ENCODE measurements around the gene ERBB4.

Gene ERBB4

DNA sequence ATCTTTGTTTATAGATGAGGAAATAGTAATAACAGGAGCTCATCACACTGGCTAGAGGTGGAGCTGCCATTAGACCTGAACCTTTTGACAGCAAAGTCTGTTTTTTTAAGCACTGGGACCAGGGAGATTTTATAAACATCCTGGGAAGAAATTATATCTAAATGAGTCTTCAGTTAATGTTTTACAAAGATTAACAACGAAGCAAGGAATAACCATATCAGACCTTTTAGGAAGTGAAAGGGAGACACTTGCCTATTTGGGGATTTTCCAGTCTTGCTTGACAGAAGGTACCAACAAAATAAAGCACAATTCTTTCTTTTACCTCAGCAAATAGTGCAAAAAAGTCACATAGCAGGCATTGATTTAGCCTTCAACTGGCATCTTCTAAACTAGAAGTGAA lies 1205.2 kb downstream of the ERBB4 start:
- Histone ChIP-seq H3K4me1 (ENCODE audit: insufficient read depth, low read length, poor library complexity, severe bottlenecking) (peaks cover 6% of the 10 kb centered on the region), H3K79me2 (ENCODE audit: insufficient read depth, low read length) (no peaks in the 10 kb centered on the region), H3K4me3 (ENCODE audit: low read length, poor library complexity, severe bottlenecking) (no peak overlapping the region), H3K27me3 (ENCODE audit: insufficient read depth, low read length, poor library complexity, severe bottlenecking) (no peaks in the 10 kb centered on the region), H3K9me2 (replicated peaks; ENCODE audit: low read depth, low read length) (no peaks in the 10 kb centered on the region), H3K36me3 (ENCODE audit: insufficient read depth, low read length) (no peaks in the 10 kb centered on the region), H3K9me3 (ENCODE audit: insufficient read depth, low read depth, low read length) (no peaks in the 10 kb centered on the region), H4K20me1 (ENCODE audit: insufficient read depth, low read length, poor library complexity, severe bottlenecking) (no peaks in the 10 kb centered on the region), H2AFZ (ENCODE audit: low read length) (no peak overlapping the region), H3K4me2 (ENCODE audit: low read depth, low read length, poor library complexity, severe bottlenecking) (no peak overlapping the region), H3F3A (ENCODE audit: low read depth) (no peaks in the 10 kb centered on the region), H3K9ac (ENCODE audit: low read depth, low read length, poor library complexity, severe bottlenecking) (no peak overlapping the region)
- TF ChIP-seq EZH2phosphoT487 (IDR thresholded peaks at IDR 0.05; ENCODE audit: borderline replicate concordance): no peak
- TF ChIP-seq, protein P1, sequence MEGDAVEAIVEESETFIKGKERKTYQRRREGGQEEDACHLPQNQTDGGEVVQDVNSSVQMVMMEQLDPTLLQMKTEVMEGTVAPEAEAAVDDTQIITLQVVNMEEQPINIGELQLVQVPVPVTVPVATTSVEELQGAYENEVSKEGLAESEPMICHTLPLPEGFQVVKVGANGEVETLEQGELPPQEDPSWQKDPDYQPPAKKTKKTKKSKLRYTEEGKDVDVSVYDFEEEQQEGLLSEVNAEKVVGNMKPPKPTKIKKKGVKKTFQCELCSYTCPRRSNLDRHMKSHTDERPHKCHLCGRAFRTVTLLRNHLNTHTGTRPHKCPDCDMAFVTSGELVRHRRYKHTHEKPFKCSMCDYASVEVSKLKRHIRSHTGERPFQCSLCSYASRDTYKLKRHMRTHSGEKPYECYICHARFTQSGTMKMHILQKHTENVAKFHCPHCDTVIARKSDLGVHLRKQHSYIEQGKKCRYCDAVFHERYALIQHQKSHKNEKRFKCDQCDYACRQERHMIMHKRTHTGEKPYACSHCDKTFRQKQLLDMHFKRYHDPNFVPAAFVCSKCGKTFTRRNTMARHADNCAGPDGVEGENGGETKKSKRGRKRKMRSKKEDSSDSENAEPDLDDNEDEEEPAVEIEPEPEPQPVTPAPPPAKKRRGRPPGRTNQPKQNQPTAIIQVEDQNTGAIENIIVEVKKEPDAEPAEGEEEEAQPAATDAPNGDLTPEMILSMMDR (conservative IDR thresholded peaks at IDR 0.05; ENCODE audit: low read length): no peak

DNA sequence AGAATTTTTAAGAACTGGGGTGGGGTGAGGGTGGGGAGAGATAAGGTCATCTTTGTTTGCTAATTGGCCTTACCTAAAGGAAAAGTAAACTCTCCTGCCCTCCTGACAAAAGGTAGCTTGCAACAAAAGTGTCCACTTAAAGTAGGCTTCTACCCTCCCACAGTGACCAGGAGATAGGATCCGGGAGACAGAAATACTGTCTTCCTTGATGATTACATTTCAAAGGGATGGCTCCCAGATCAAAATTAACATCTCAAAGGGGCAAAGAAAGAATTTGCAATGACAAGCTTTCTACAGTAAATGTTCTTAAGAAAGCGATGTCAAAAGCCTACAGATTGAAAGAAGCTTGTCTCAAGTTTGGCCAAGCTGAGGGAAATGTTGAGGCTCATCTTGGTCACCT lies 1206.9 kb downstream of the ERBB4 start:
- Histone ChIP-seq H2AFZ (ENCODE audit: low read length) (no peak overlapping the region), H3K4me3 (ENCODE audit: low read length, poor library complexity, severe bottlenecking) (no peak overlapping the region), H3K36me3 (ENCODE audit: insufficient read depth, low read length) (no peaks in the 10 kb centered on the region), H4K20me1 (ENCODE audit: insufficient read depth, low read length, poor library complexity, severe bottlenecking) (no peaks in the 10 kb centered on the region), H3K9me3 (ENCODE audit: insufficient read depth, low read depth, low read length) (no peaks in the 10 kb centered on the region), H3K4me1 (ENCODE audit: insufficient read depth, low read length, poor library complexity, severe bottlenecking) (peaks cover 6% of the 10 kb centered on the region), H3K9ac (ENCODE audit: low read depth, low read length, poor library complexity, severe bottlenecking) (no peak overlapping the region), H3K79me2 (ENCODE audit: insufficient read depth, low read length) (no peaks in the 10 kb centered on the region), H3K4me2 (ENCODE audit: low read depth, low read length, poor library complexity, severe bottlenecking) (no peak overlapping the region), H3F3A (ENCODE audit: low read depth) (no peaks in the 10 kb centered on the region), H3K27me3 (ENCODE audit: insufficient read depth, low read length, poor library complexity, severe bottlenecking) (no peaks in the 10 kb centered on the region), H3K9me2 (replicated peaks; ENCODE audit: low read depth, low read length) (no peaks in the 10 kb centered on the region)
- TF ChIP-seq EZH2phosphoT487 (IDR thresholded peaks at IDR 0.05; ENCODE audit: borderline replicate concordance): no peak
- TF ChIP-seq, protein P1 (conservative IDR thresholded peaks at IDR 0.05; ENCODE audit: low read length): no peak

DNA sequence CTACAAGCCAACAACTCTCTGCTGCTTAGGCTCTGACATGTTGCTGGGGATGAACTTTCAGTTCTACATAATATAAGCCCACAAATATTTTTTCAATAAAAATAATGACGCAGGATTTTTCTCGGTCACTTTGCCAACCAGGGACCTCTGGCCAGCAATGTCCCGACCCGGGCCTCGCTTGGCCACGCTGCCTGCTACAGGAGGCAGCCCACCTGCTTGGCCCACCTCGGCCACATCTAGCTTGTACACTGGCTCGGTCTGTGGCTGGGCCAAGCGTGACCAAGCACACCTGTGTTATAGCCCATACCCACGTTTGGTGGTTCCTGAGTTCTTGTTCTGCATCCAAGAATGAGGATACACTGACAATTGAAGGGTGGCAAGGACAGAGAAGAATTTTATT lies 1208.7 kb downstream of the ERBB4 start:
- H3K4me1 ChIP-seq (ENCODE audit: insufficient read depth, low read length, poor library complexity, severe bottlenecking): peaks cover 6% of the 10 kb centered on the region
- H3F3A ChIP-seq (ENCODE audit: low read depth): no peaks in the 10 kb centered on the region
- no peaks in the 10 kb centered on the region for H3K27me3 ChIP-seq (ENCODE audit: insufficient read depth, low read length, poor library complexity, severe bottlenecking)
- no peak overlapping the region for H3K9ac ChIP-seq (ENCODE audit: low read depth, low read length, poor library complexity, severe bottlenecking)
- no peaks in the 10 kb centered on the region for H3K9me2 ChIP-seq (replicated peaks; ENCODE audit: low read depth, low read length)
- H3K4me2 ChIP-seq (ENCODE audit: low read depth, low read length, poor library complexity, severe bottlenecking): no peak overlapping the region
- H4K20me1 ChIP-seq (ENCODE audit: insufficient read depth, low read length, poor library complexity, severe bottlenecking): no peaks in the 10 kb centered on the region
- H3K4me3 ChIP-seq (ENCODE audit: low read length, poor library complexity, severe bottlenecking): no peak overlapping the region
- no peaks in the 10 kb centered on the region for H3K36me3 ChIP-seq (ENCODE audit: insufficient read depth, low read length)
- H3K9me3 ChIP-seq (ENCODE audit: insufficient read depth, low read depth, low read length): no peaks in the 10 kb centered on the region
- TF ChIP-seq, protein P1 (conservative IDR thresholded peaks at IDR 0.05; ENCODE audit: low read length): no peak
- no peak for TF ChIP-seq EZH2phosphoT487 (IDR thresholded peaks at IDR 0.05; ENCODE audit: borderline replicate concordance)
- H2AFZ ChIP-seq (ENCODE audit: low read length): no peak overlapping the region
- H3K79me2 ChIP-seq (ENCODE audit: insufficient read depth, low read length): no peaks in the 10 kb centered on the region
